CD4-positive, alpha-beta T cell treated with Interleukin-10 for 1 hour (primary cell): ENCODE measurements around the gene PAK3.

Source experiments
- DNase-seq: peaks from one replicate; pipeline ENCODE4 v3.0.0-alpha.2; 2020

Gene PAK3

GRCh38 chrX:111133389-111133788, 37.4 kb downstream of the PAK3 start:
- no peak for DNase-seq

DNA sequence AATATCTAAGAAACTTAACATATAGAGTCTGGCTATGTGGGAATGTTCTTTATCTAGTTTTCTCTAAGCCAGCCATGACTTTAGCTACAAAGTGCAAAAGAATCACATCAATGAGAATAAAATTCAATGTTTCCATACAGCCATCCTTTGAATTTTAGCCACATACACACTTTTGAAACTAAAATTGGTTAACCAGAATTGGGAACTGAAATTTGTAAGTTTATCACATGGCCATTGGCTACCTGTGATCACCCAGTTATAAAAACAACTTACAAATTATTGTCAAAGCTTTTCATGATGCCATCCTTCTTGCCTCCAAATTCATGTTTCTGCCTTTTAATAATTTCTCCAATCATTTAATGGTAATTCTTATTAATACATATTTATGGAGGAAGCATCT, 49.9 kb downstream of the PAK3 start:
- no peak for DNase-seq

GRCh38 chrX:111151764-111152163, 55.8 kb downstream of the PAK3 start:
- no peak for DNase-seq

DNA sequence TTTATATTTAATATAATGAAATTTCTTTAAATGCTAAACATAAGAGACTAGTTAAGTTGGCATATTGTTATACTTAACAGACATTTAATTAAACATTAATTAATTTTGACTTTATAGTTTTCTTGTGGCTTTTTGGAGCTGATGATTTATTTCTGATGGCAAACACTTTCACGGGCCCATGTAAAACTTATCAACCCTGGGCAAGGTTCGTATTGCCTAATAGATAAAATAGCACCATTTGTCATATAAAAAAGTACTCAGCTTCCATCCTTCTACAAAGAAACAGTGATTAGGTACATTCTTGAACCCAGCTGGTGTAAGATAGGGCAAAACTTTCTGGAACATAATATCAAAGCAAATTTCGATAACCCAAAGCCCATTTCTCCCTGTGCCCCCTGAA, 63.2 kb downstream of the PAK3 start:
- DNase-seq = no peak

DNA sequence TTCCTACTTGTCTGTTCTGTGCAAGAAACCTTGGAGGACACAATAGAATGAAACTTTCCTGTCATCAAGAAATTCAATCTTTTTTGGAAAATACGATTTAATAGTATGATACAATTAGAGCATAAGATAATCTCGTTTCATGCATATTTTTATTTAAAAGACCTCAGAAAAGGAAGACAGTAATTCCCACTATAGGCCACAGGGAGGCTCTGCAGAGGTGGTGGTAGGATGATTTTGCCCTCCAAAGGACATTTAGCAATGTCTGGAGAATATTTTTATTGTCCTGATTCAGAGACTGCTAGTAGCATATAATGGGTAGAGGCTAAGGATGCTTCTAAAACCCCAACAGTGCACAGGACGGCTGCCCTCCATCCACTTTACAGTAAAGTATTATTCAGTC, 68.7 kb downstream of the PAK3 start:
- DNase-seq = no peak

GRCh38 chrX:111165902-111166301, 69.9 kb downstream of the PAK3 start:
- no peak for DNase-seq

DNA sequence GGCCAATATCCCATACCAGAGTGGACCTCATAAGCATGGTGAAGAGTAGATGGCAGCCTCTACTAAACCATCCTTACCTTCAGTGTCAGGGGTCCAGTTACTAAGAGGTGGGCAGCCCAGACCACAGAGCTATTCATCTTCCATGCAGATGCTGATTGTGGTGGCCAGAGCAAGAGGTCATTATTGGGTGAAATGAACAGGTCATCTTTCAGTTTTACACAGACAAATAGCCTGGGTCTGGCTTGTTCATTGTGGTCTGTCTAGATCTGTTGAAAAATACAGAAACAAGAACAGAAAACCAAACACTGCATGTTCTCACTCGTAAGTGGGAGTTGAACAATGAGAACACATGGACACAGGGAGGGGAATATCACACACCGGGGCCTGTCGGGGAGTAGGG, 71.3 kb downstream of the PAK3 start:
- no peak for DNase-seq

DNA sequence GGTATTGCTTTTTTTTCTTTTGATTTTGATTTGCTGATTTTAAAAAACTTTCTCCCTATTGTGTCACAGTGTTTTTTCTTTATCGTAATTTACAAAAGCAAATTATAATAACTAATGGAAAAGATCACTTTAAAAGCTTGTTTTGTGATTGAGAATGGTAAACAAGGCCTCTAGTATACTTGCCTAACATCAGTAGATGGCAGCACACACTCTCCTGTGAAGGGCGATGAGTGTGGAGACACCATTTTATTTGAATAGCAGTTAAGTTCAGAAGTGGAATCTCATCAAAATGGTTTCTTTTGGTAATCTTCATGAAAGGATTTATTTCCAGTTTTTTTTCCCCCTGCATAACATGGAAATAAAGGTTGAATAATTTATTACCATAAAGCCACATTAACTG, 72.3 kb downstream of the PAK3 start:
- no peak for DNase-seq

- no peak for DNase-seq
Measured at GRCh38 chrX:111169141-111169540, 73.2 kb downstream of the PAK3 start.

DNA sequence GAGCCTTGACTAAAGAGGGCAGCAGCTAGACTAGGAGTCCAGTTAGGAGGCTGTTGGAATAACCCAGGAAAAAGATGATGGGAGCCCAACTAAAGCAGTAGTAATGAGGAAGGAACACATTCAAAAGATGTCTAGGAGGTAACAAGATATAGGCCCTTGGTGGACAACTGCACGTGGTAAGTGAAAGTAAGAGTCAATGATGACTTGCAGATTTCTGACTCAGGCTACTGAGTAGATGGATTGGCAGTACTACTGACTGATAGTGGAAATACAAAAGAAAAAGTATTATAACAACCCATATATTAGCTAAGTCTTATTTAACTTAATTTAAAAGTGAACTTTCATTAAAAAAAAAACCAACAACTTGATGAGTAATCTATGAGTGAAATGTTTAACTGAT, 74.0 kb downstream of the PAK3 start:
- DNase-seq = no peak

- no peak for DNase-seq
Measured at GRCh38 chrX:111180750-111181240, 84.8 kb downstream of the PAK3 start.

GRCh38 chrX:111181951-111182350, 86.0 kb downstream of the PAK3 start:
- no peak for DNase-seq

- DNase-seq = no peak
Measured at GRCh38 chrX:111182997-111183396, 87.0 kb downstream of the PAK3 start.

GRCh38 chrX:111191598-111191997, 95.6 kb downstream of the PAK3 start:
- no peak for DNase-seq

GRCh38 chrX:111199505-111199904, 103.5 kb downstream of the PAK3 start:
- DNase-seq = no peak

GRCh38 chrX:111200327-111200726, 104.3 kb downstream of the PAK3 start:
- DNase-seq = no peak

DNA sequence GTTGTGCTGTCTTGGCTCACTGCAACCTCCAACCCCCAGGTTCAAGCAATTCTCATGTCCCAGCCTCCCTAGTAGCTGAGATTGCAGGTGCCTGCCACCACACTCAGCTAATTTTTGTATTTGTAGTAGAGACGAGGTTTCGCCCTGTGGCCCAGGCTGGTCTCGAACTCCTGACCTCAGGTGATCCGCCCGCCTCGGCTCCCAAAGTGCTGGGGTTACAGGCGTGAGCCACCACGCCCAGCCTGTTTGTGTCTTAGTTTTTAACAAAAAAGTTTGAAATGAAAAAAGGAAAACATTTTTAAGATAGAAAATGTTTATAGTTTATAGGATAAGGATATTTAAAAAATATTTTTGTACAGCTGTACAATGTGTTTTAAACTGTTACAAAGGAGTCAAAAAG, 111.9 kb downstream of the PAK3 start:
- no peak for DNase-seq

- DNase-seq = no peak
Measured at GRCh38 chrX:111216293-111216801, 120.4 kb downstream of the PAK3 start.

- peak; percentile 15 for DNase-seq
Measured at GRCh38 chrX:111244235-111244750, 148.3 kb downstream of the PAK3 start.

GRCh38 chrX:111254896-111255693, 159.1 kb downstream of the PAK3 start:
- DNase-seq = no peak

- no peak for DNase-seq
Measured at GRCh38 chrX:111257733-111258132, 161.7 kb downstream of the PAK3 start.

GRCh38 chrX:111259559-111259958, 163.6 kb downstream of the PAK3 start:
- no peak for DNase-seq

DNA sequence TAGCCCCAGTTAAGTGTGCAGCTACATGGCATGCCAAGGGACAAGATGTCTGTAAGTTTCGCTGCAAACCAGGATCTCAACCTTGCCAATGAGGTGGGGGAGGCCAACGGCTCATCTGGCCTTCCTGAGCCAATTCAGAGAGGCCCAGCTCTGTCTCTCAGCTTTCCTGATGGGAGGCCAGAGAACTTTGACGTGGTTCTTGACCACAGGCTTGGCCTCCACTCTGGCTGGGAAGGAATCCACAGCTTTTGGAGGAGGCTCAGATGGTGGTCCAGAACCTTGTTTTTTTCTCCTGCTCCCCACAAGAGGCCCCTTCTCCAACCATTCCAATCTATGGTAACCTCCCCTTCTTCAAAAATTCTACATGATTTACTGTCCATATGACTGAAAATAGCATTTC, 164.5 kb downstream of the PAK3 start:
- DNase-seq = no peak

GRCh38 chrX:111262086-111262485, 166.1 kb downstream of the PAK3 start:
- no peak for DNase-seq

DNA sequence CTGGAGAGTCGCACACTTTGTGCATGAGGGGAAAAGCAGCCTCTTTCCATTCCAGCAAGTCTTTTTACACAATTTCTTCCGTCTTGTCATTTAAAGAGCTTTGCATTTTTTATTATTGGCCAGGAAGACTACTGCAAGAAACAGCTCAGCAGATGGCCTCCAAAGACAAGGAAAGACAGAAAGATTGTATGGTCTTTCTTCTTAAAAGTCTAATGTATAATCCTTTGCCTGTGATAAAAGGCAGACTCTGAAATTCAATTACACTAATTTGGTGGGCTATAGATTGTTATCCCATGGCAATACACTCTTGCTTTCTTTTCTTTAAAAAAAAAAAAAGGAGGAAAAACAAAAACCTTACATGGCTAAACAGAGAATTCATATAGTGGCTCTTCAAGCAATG, 168.4 kb downstream of the PAK3 start:
- no peak for DNase-seq
